GM19099 (cell line): ENCODE measurements around the gene ADARB2.

Source experiments
- POLR2A ChIP-seq: IDR thresholded peaks from 3 replicates; pipeline ENCODE4 v1.6.1; 2011; ENCODE audit warnings: low read depth; ENCODE audit not compliant: insufficient read length; ENCODE audit errors: extremely low read depth

The ADARB2 gene

GRCh38 chr10:1662438-1663025, 74.8 kb downstream of the ADARB2 start:
- TF ChIP-seq POLR2A = peak; percentile 33

- no peak for TF ChIP-seq POLR2A
Measured at GRCh38 chr10:1661859-1662437, 75.4 kb downstream of the ADARB2 start.

- TF ChIP-seq POLR2A = no peak
Measured at GRCh38 chr10:1661416-1661815, 75.9 kb downstream of the ADARB2 start.

GRCh38 chr10:1660815-1661214, 76.5 kb downstream of the ADARB2 start:
- no peak for TF ChIP-seq POLR2A

GRCh38 chr10:1660386-1660785, 76.9 kb downstream of the ADARB2 start:
- no peak for TF ChIP-seq POLR2A

GRCh38 chr10:1659221-1659791, 78.0 kb downstream of the ADARB2 start:
- no peak for TF ChIP-seq POLR2A

GRCh38 chr10:1658658-1659057, 78.7 kb downstream of the ADARB2 start:
- TF ChIP-seq POLR2A = no peak

- TF ChIP-seq POLR2A = no peak
Measured at GRCh38 chr10:1657479-1657878, 79.8 kb downstream of the ADARB2 start.

GRCh38 chr10:1655367-1655766, 82.0 kb downstream of the ADARB2 start:
- no peak for TF ChIP-seq POLR2A

- no peak for TF ChIP-seq POLR2A
Measured at GRCh38 chr10:1654811-1655356, 82.4 kb downstream of the ADARB2 start.

- no peak for TF ChIP-seq POLR2A
Measured at GRCh38 chr10:1654247-1654646, 83.1 kb downstream of the ADARB2 start.

GRCh38 chr10:1653321-1653720, 84.0 kb downstream of the ADARB2 start:
- no peak for TF ChIP-seq POLR2A

GRCh38 chr10:1652151-1652550, 85.2 kb downstream of the ADARB2 start:
- TF ChIP-seq POLR2A = no peak

GRCh38 chr10:1651270-1651966, 85.9 kb downstream of the ADARB2 start:
- TF ChIP-seq POLR2A = no peak

- TF ChIP-seq POLR2A = no peak
Measured at GRCh38 chr10:1650542-1651269, 86.6 kb downstream of the ADARB2 start.
